Smooth muscle cell of trachea (primary cell): ENCODE results near the gene PIPOX. TPM values are rescaled to one million over a fixed set of nuclear protein-coding genes. Genes with fewer than 3 reads are reported as not detected.

Experiments used
- total RNA-seq: library from RNA; depleted of rRNA; stranded (reverse); fragments of >200 nt; gene quantifications from 2 replicates; pipeline ENCODE4 v1.2.1, GENCODE V29; 2014

PIPOX gene
- total RNA-seq: 2.9 and 3.0 TPM in 2 replicates

GRCh38 chr17:29042679-29043538 lies at the start of gene PIPOX:
Gene PIPOX (plus strand): TSS chr17:29043141. CDS start chr17:29043226, 85 bp downstream.

GRCh38 chr17:29005936-29006511 lies 36.9 kb upstream of the PIPOX start, which contains the start of gene SEZ6:
Gene SEZ6 (minus strand): TSS chr17:29006033. CDS start chr17:29005869, 164 bp downstream.

Other genes starting within 250 kb of the PIPOX start
- gene FAM222B, start 200.4 kb upstream of the PIPOX start, total RNA-seq: 4.0 and 5.2 TPM in 2 replicates
- gene ERAL1, start 188.1 kb upstream of the PIPOX start, total RNA-seq: 32.7 and 35.4 TPM in 2 replicates
- 57.9 and 64.6 TPM in 2 replicates for gene FLOT2, start 145.4 kb upstream of the PIPOX start, total RNA-seq
- 7.0 and 10.3 TPM in 2 replicates for gene DHRS13, start 140.1 kb upstream of the PIPOX start, total RNA-seq
- 16.1 and 22.5 TPM in 2 replicates for gene PHF12, start 91.6 kb upstream of the PIPOX start, total RNA-seq
- gene SEZ6, start 37.1 kb upstream of the PIPOX start, total RNA-seq: not detected in 2 replicates
- 158 and 215 TPM in 2 replicates for gene MYO18A, start 137.3 kb downstream of the PIPOX start, total RNA-seq
- gene CRYBA1, start 203.7 kb downstream of the PIPOX start, total RNA-seq: 0.15 and 0.33 TPM in 2 replicates